HepG2 (cell line): ENCODE data around the gene MYOM1. TPM values are rescaled to one million over a fixed set of nuclear protein-coding genes. Genes with fewer than 3 reads are reported as not detected.
A peak's percentile ranks its signal among the peaks of the same experiment; 100 is the strongest.

Source experiments
- ATF2 ChIP-seq: sonication (generic); formaldehyde crosslinking; IDR thresholded peaks from 2 replicates; pipeline ENCODE4 v1.4.0; 2020; ENCODE audit warnings: missing genetic modification reagents
- CSRNP2 ChIP-seq: sonication (generic); formaldehyde crosslinking; conservative IDR thresholded peaks from 2 replicates; pipeline ENCODE4 v1.8.0; 2022; ENCODE audit warnings: low read depth, missing genetic modification reagents
- KDM5B ChIP-seq: sonication (generic); formaldehyde crosslinking; IDR thresholded peaks from 2 replicates; pipeline ENCODE4 v1.4.0; 2020; ENCODE audit warnings: missing genetic modification reagents, mild to moderate bottlenecking, borderline replicate concordance
- MAF1 ChIP-seq: sonication (generic); formaldehyde crosslinking; IDR thresholded peaks from 2 replicates; pipeline ENCODE4 v1.5.0; 2020; ENCODE audit warnings: missing genetic modification reagents, borderline replicate concordance
- NR3C1 ChIP-seq: sonication (generic); formaldehyde crosslinking; IDR thresholded peaks from 2 replicates; pipeline ENCODE4 v1.4.0; 2020; ENCODE audit warnings: missing genetic modification reagents
- PTBP1 ChIP-seq: fragments of 200-400 bp; formaldehyde crosslinking; IDR thresholded peaks from 2 replicates; pipeline ENCODE4 v1.6.1; 2018; ENCODE audit warnings: low read length, low read depth; ENCODE audit not compliant: poor library complexity, severe bottlenecking
- RBM22 ChIP-seq: fragments of 200-400 bp; formaldehyde crosslinking; optimal IDR thresholded peaks from 2 replicates; pipeline ENCODE3; 2017; ENCODE audit warnings: mild to moderate bottlenecking, low read length, moderate library complexity
- RFX3 ChIP-seq: IDR thresholded peaks from 2 replicates; pipeline ENCODE4 v1.6.1; 2016; ENCODE audit warnings: missing biosample characterization, missing genetic modification reagents
- STAT6 ChIP-seq: sonication (generic); formaldehyde crosslinking; IDR thresholded peaks from 2 replicates; pipeline ENCODE4 v1.4.0; 2020; ENCODE audit warnings: missing genetic modification reagents, mild to moderate bottlenecking, borderline replicate concordance
- TEAD3 ChIP-seq: optimal IDR thresholded peaks from 2 replicates; pipeline ENCODE3; 2016; ENCODE audit warnings: borderline replicate concordance
- ZBTB7A ChIP-seq: sonication (generic); formaldehyde crosslinking; IDR thresholded peaks from 2 replicates; pipeline ENCODE4 v1.8.0; 2022; ENCODE audit warnings: mild to moderate bottlenecking, missing genetic modification reagents
- ZNF136 ChIP-seq: sonication (generic); formaldehyde crosslinking; IDR thresholded peaks from 2 replicates; pipeline ENCODE4 v1.8.1; 2022; ENCODE audit warnings: low read depth, mild to moderate bottlenecking, moderate library complexity, missing genetic modification reagents
- ZNF253 ChIP-seq: sonication (generic); formaldehyde crosslinking; IDR thresholded peaks from 2 replicates; pipeline ENCODE4 v1.8.0; 2022; ENCODE audit warnings: mild to moderate bottlenecking, missing genetic modification reagents, borderline replicate concordance
- ZNF256 ChIP-seq: sonication (generic); formaldehyde crosslinking; conservative IDR thresholded peaks from 2 replicates; pipeline ENCODE4 v1.4.0; 2020; ENCODE audit warnings: missing genetic modification reagents
- ZNF569 ChIP-seq: sonication (generic); formaldehyde crosslinking; IDR thresholded peaks from 2 replicates; pipeline ENCODE4 v1.5.0; 2020; ENCODE audit warnings: mild to moderate bottlenecking, missing genetic modification reagents, moderate library complexity, borderline replicate concordance
- ZNF800 ChIP-seq: sonication (generic); formaldehyde crosslinking; IDR thresholded peaks from 2 replicates; pipeline ENCODE4 v1.4.0; 2020; ENCODE audit warnings: missing genetic modification reagents
- polyA plus RNA-seq, 8 experiments: library from polyadenylated mRNA; depleted of rRNA in 3 of 8; stranded (reverse) in 7 of 8; unstranded in 1 of 8; fragments of >200 nt; fragmentation: Illumina TruSeq in 4 of 8; extraction: Trizol in 4 of 8; gene quantifications; 2 replicates each; pipeline versions ENCODE4 v1.2.1 to v1.2.3, GENCODE V29; 2011 to 2016; ENCODE audit warnings: low read depth in 4 of 8, missing spikeins in 1 of 8, mixed read lengths in 1 of 8; ENCODE audit not compliant: insufficient read depth in 1 of 8
- total RNA-seq, 5 experiments: library from RNA; depleted of rRNA; stranded (reverse); fragments of >200 nt; fragmentation: Illumina TruSeq; extraction: Trizol; gene quantifications; 2 replicates each; pipeline ENCODE4 v1.2.3, GENCODE V29; 2016; ENCODE audit warnings: low read depth in 1 of 5
- TF ChIP-seq, protein P1 (sequence below): sonication (generic); formaldehyde crosslinking; IDR thresholded peaks from 2 replicates; pipeline ENCODE4 v1.4.0; 2020; ENCODE audit warnings: mild to moderate bottlenecking, missing genetic modification reagents
- TF ChIP-seq, protein P2 (sequence below): IDR thresholded peaks from 2 replicates; pipeline ENCODE4 v1.6.1; 2016; ENCODE audit warnings: low read depth, borderline replicate concordance

Gene MYOM1
- total and polyA plus RNA-seq, 2 of the 13 experiments (the other 11 are each of a cell fraction or from before 2014, with no cell fraction given), result 0.46 to 0.98 TPM

DNA sequence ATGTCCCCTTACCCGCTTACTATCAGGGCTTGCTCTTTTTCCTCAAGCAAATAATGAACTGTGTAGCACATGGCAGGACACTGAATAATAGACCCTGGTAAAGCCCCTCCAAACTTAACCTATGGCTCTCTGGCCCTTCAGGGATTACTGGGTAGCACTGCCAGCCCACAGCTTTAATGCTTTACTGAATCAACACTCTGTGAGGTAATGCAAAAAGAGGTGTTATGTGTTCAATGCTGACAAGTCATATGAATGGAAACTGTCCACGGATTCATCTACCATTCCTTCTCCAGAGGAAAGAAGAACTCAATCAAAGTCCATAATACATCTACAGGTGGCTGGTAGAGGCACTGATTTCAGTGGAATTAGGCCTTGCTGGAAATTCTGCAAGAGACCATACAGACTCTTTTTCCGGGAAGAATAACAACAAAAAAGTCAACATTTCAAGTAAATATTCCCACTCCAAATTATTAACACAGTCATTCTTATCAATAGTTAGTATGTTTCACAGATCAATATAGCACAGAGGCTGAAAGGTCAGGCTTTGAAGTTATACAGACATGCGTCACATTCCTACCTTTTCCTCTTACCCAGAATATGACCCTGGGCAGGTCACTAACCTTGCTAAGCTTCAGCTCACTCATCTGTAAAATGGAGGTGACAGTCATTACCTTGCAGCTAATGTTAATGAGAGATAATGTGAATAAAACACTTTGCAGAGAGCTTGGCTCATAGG, 13.8 kb upstream of the MYOM1 start (continued):
- TF ChIP-seq CSRNP2 (CRISPR knock-in tag), result no peak
- TF ChIP-seq ZNF253, result no peak
- TF ChIP-seq ZNF800 (CRISPR knock-in tag), result 0 out of 2 replicates have a peak, but pooled peaks have one; percentile 60
- no peak for TF ChIP-seq ZNF136 (CRISPR knock-in tag)
- TF ChIP-seq KDM5B (CRISPR knock-in tag), result no peak
- TF ChIP-seq ZBTB7A, result no peak
- TF ChIP-seq PTBP1, result no peak
- no peak for TF ChIP-seq MAF1 (CRISPR knock-in tag)
- peak; percentile 75; the same call in 1 of the 2 replicates for TF ChIP-seq STAT6 (CRISPR knock-in tag)
- peak; percentile 84; the same call in 1 of the 2 replicates for TF ChIP-seq ATF2 (CRISPR knock-in tag)
- TF ChIP-seq, protein P1, sequence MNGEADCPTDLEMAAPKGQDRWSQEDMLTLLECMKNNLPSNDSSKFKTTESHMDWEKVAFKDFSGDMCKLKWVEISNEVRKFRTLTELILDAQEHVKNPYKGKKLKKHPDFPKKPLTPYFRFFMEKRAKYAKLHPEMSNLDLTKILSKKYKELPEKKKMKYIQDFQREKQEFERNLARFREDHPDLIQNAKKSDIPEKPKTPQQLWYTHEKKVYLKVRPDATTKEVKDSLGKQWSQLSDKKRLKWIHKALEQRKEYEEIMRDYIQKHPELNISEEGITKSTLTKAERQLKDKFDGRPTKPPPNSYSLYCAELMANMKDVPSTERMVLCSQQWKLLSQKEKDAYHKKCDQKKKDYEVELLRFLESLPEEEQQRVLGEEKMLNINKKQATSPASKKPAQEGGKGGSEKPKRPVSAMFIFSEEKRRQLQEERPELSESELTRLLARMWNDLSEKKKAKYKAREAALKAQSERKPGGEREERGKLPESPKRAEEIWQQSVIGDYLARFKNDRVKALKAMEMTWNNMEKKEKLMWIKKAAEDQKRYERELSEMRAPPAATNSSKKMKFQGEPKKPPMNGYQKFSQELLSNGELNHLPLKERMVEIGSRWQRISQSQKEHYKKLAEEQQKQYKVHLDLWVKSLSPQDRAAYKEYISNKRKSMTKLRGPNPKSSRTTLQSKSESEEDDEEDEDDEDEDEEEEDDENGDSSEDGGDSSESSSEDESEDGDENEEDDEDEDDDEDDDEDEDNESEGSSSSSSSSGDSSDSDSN, result no peak
- TF ChIP-seq ZNF256 (CRISPR knock-in tag), result no peak
- no peak for TF ChIP-seq NR3C1
- TF ChIP-seq, protein P2, sequence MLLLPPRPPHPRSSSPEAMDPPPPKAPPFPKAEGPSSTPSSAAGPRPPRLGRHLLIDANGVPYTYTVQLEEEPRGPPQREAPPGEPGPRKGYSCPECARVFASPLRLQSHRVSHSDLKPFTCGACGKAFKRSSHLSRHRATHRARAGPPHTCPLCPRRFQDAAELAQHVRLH, result no peak
- TF ChIP-seq RBM22, result no peak
- peak; percentile 95 for TF ChIP-seq TEAD3 (CRISPR knock-in tag)
- no peak; the same call in 1 of the 2 replicates for TF ChIP-seq RFX3 (CRISPR knock-in tag)
- TF ChIP-seq ZNF569 (CRISPR knock-in tag), result no peak
